ENCODE data around the gene INKA2. TPM values are rescaled to one million over a fixed set of nuclear protein-coding genes. Genes with fewer than 3 reads are reported as not detected.

The INKA2 gene
- total RNA-seq, 4 donors from 2014 or later = 2.1 to 21.3 (median 6.6) TPM

DNA sequence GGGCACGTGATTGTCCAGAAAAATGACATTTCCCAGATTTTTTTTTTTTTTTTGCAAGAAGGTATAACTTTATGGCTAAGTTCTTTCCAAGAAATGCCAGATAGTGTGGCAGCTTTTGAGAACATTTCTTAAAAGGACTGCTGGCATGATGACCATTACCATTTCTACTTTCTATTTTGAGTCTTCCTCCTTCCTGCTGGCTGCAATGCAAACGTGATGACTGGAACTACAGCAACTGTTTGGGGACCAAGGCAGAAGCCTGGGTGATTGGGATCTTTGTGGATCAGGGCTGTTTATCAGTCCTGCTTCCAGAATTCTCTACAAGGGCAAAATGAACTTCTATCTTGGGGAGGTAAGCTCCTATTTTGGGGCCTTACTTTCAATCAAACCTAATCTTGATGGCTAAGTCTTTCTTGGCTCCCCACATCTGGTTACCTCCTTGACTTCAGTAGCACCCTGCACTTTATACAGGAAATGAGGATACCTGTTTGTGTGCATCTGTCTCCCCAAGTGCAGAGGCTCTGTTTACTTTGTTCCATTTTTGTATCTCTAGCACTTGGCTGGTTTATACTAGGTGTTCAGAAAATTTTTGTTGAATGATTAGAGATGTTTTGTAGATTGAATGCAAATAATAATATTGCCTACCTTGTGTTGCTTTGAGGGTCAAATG, 12.8 kb upstream of the INKA2 start:
- no peak for DNase-seq (ENCODE audit: low spot score)
- ATAC-seq (ENCODE audit: low FRiP score) = no peak
- TF ChIP-seq, protein P1, sequence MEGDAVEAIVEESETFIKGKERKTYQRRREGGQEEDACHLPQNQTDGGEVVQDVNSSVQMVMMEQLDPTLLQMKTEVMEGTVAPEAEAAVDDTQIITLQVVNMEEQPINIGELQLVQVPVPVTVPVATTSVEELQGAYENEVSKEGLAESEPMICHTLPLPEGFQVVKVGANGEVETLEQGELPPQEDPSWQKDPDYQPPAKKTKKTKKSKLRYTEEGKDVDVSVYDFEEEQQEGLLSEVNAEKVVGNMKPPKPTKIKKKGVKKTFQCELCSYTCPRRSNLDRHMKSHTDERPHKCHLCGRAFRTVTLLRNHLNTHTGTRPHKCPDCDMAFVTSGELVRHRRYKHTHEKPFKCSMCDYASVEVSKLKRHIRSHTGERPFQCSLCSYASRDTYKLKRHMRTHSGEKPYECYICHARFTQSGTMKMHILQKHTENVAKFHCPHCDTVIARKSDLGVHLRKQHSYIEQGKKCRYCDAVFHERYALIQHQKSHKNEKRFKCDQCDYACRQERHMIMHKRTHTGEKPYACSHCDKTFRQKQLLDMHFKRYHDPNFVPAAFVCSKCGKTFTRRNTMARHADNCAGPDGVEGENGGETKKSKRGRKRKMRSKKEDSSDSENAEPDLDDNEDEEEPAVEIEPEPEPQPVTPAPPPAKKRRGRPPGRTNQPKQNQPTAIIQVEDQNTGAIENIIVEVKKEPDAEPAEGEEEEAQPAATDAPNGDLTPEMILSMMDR (IDR thresholded peaks at IDR 0.05) = no peak

DNA sequence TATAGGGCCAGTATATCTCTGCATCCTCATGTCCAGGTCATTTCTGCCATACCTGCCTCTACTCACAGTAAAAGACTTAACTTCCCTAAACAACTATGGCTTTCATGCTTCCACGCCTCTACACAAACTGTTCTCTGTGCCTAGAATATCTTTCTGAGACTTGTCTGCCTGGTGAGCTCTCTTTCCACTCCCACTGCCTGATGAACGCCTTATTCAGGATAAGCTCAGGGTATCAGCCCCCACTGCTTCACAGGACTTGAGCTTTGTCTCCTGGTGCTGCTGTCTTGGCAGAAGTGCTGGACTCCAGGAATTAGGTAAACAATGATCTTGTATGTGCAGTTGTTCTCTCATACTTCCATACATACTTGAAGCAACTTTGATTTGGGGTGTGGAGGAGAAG, 11.7 kb upstream of the INKA2 start:
- TF ChIP-seq, protein P1 (IDR thresholded peaks at IDR 0.05) = no peak
- no peak for DNase-seq (ENCODE audit: low spot score)
- ATAC-seq (ENCODE audit: low FRiP score) = no peak

DNA sequence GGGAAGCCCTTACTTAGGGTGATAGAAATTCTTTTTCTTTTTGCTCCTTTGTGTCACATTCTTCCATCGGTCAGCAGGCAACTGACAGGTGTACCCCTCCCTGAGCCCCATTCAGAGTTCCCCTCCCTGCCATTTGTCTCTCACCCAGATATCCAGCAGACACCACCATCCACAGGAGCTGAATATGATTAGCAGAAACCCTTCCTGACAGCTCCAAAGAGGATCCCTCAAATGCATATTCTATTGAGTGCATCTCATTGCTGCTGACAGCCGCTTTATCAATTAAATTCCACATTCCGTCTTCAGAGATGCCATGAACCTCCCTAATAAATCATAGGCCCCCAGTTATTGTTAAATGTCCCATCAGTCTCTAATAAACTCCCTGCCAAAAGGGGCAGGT, 10.4 kb upstream of the INKA2 start:
- ATAC-seq (ENCODE audit: low FRiP score) (no peak), DNase-seq (ENCODE audit: low spot score) (no peak)
- TF ChIP-seq, protein P1 (IDR thresholded peaks at IDR 0.05) = no peak

DNA sequence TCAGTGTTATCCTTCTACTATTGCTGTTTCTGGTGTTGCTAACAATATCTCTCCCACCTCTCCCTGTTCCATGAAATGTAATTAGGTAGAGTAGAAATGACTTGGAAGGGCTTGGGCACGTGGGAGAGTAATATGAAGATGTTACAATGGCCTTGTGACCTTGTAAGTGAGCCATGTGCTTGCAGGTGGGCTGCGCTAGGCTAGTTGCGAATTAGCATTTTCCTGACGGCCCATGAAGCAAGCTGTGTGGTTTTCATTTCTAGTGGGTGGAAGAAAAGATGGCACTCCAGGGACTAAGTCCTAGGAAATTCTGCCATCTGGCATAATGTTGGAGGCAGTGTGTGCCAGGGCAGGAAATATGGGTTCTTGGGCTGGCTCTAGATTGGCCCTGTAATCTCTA, 8.8 kb upstream of the INKA2 start:
- DNase-seq (ENCODE audit: low spot score) = no peak
- ATAC-seq (ENCODE audit: low FRiP score) = no peak

DNA sequence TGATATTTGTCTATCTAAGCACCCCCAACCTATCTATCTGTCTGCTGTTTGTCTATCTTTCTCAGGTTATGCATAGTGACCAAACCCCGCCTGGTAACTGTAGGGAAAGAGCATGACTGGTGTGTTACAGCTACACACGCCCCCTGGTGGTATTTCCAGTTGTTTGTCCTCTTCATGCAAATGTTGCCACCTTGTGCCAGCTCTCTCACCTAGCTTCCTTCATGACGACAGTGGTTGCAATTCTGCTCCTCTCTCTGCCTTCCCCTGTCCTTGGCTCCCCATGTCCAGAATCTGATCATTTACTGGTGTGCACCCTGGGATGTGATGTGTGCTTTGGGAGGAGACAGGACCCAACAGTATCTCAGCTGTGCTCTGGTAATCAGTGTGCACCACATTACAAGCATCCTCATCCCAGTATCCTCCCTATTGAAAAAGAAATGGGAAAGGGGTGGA, 8.1 kb upstream of the INKA2 start:
- DNase-seq (ENCODE audit: low spot score) = no peak
- TF ChIP-seq, protein P1 (IDR thresholded peaks at IDR 0.05) = peak in 1 of 3 donors; percentile 33
- ATAC-seq (ENCODE audit: low FRiP score) = peak; percentile 44

More for the DNA sequence above, 8.8 kb upstream of the INKA2 start:
- TF ChIP-seq, protein P1 (IDR thresholded peaks at IDR 0.05) = no peak

DNA sequence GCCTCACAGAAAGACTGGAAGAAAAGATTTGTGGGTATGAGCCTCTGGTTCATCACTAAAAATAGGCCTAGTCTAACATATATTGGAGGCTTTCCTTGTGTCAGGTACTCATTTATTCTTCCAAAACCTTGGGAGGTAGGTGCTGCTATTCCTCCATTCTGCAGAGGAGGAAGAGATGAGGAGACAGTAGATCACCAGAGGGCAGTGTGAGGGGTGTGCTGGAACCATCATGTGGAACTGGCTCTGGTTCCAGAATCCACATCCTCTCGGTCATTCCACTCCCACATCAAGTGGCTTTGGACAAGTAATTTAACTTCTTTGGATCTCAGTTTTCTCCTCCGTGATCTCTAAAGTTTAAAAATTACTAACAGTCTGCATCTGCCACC, 7.4 kb upstream of the INKA2 start:
- ATAC-seq (ENCODE audit: low FRiP score) (no peak), DNase-seq (ENCODE audit: low spot score) (no peak)
- TF ChIP-seq, protein P1 (IDR thresholded peaks at IDR 0.05) = no peak

Measured in omental fat pad (tissue), 4 donors.